Measurements from ENCODE around the gene TLR4. TPM values are rescaled to one million over a fixed set of nuclear protein-coding genes. Genes with fewer than 3 reads are reported as not detected.

The TLR4 gene
- total RNA-seq, 1 donor from 2014 or later = 14.2 TPM

DNA sequence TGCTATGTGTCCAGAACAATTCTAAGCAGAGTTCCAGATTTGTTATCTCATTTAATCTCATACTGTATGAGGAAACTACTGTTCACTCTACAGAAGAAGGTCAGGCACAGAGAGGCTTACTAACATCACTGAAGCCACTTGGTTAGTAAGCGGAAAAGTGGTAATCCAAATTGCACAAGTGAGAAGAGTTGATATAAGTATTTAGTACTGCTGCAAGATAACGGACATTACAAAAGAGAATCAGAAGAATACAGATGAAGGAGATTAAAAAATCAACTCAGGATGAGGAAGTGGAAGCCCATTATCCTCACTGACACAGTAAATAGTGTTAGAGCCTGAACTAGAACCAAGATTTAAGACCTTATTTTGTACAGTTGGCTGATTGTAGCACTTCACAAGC, 22.3 kb upstream of the TLR4 start:
- no peak for TF ChIP-seq CTCF (IDR thresholded peaks at IDR 0.05; ENCODE audit: borderline replicate concordance)
- intact Hi-C loops (cut with micrococcal nuclease) = no loop called here

DNA sequence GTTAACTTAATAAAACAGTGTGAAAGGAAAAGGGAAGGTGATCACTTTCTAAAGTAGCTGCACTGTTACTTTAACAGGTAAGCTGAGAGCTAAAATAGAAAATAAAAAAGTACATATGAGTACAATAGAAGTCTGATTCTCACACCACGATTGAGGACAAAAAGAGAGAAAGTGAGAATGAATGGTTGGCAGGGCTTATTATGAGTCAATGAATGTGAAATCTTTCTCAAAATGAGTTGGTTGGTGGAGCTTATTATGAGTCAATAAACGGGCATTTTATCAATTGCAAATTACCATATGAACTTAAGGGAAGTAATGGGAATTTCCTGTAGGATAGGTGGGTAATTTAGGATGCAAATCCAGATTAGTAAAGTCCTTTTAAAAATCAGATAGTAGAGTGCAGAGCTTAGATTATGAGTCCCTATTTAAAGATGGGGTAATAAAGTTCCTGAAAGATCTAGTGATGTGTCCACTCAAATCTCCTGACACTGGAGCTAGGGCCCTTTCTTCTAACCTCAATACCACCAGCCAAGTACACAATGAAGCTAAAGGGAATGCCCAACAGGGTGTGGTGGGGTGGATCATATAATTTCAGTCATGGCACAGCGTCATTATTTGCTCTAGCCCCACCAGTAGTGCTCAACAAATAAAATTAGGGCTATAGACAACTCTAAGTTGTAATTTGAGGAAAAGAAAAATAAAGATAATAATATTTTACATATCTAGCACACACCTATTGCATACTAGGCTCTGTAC, 21.1 kb upstream of the TLR4 start:
- no peaks in the 10 kb centered on the region for H3K36me3 ChIP-seq
- no peak for DNase-seq
- no peaks in the 10 kb centered on the region for H3K27me3 ChIP-seq (ENCODE audit: low read depth)
- peaks cover 11% of the 10 kb centered on the region for H3K4me1 ChIP-seq
- no peaks in the 10 kb centered on the region for H3K9me3 ChIP-seq (replicated peaks)
- H3K4me3 ChIP-seq = no peak overlapping the region
- TF ChIP-seq CTCF (IDR thresholded peaks at IDR 0.05; ENCODE audit: borderline replicate concordance) = no peak
- no peak overlapping the region for H3K27ac ChIP-seq (replicated peaks)
- intact Hi-C loops (cut with micrococcal nuclease) = no loop called here

More for the DNA sequence above, 22.3 kb upstream of the TLR4 start:
- no peak overlapping the region for H3K27ac ChIP-seq (replicated peaks)
- H3K9me3 ChIP-seq (replicated peaks) = no peaks in the 10 kb centered on the region
- no peaks in the 10 kb centered on the region for H3K27me3 ChIP-seq (ENCODE audit: low read depth)
- peaks cover 22% of the 10 kb centered on the region for H3K4me1 ChIP-seq
- no peak overlapping the region for H3K4me3 ChIP-seq
- H3K36me3 ChIP-seq = no peaks in the 10 kb centered on the region
- DNase-seq = no peak

DNA sequence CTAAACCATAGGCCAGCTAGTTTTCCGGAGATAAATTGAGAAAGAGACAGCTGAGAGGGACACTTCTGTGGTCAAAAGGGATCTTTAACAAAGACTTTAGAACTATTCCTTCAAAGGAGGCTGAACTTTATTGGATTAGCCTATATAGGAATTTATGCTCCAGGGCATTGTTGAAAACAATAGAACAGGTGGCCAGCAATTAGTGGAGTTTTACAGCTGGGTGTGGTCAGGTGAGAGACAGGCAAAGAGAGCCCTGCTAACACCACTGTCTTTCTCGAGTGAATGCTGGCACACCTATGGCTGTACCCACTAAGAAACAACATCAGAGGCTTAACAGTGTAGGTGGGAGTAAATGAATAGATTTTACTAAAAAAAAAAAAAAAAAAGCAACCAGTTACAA, 16.7 kb upstream of the TLR4 start:
- Histone ChIP-seq H3K4me1 (no peaks in the 10 kb centered on the region), H3K36me3 (no peaks in the 10 kb centered on the region), H3K9me3 (replicated peaks) (peaks cover 9% of the 10 kb centered on the region), H3K27ac (replicated peaks) (no peak overlapping the region), H3K27me3 (ENCODE audit: low read depth) (no peaks in the 10 kb centered on the region), H3K4me3 (no peak overlapping the region)
- TF ChIP-seq CTCF (IDR thresholded peaks at IDR 0.05; ENCODE audit: borderline replicate concordance) = no peak
- intact Hi-C loops (cut with micrococcal nuclease) = no loop called here
- DNase-seq = no peak

- TF ChIP-seq CTCF (IDR thresholded peaks at IDR 0.05; ENCODE audit: borderline replicate concordance) = no peak
- Histone ChIP-seq H3K27ac (replicated peaks) (no peak overlapping the region), H3K4me1 (no peaks in the 10 kb centered on the region), H3K4me3 (no peak overlapping the region), H3K9me3 (replicated peaks) (peaks cover 9% of the 10 kb centered on the region), H3K27me3 (ENCODE audit: low read depth) (no peaks in the 10 kb centered on the region), H3K36me3 (no peaks in the 10 kb centered on the region)
- no peak for DNase-seq
- intact Hi-C loops (cut with micrococcal nuclease) = no loop called here
Measured at GRCh38 chr9:117691367-117691766, 12.8 kb upstream of the TLR4 start.

DNA sequence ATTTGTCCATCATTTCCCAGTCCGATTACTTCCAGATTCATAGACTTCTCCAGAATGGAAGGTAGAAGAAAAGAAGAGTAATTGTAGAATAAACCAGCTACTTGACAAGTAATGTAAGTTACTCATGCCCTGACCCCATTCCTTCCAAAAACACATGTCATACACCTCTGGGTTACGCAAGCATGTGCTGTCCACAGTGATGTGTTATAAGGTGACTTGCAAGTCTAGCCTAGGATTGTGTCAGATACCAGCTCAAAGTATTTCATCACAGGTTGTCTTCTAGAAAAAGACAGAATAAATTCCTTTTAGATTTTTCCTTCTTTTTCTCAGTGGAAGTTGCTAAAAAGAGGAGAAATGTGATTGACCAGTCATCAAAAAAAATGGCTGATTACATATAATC, 8.0 kb upstream of the TLR4 start:
- Histone ChIP-seq H3K9me3 (replicated peaks) (no peaks in the 10 kb centered on the region), H3K27me3 (ENCODE audit: low read depth) (no peaks in the 10 kb centered on the region), H3K4me1 (no peaks in the 10 kb centered on the region), H3K4me3 (no peak overlapping the region), H3K36me3 (no peaks in the 10 kb centered on the region), H3K27ac (replicated peaks) (no peak overlapping the region)
- DNase-seq = no peak
- intact Hi-C loops (cut with micrococcal nuclease) = no loop called here
- no peak for TF ChIP-seq CTCF (IDR thresholded peaks at IDR 0.05; ENCODE audit: borderline replicate concordance)

Measured in left ventricle myocardium inferior (tissue), 1 donor.